PFSK-1 (cell line): ENCODE data around the gene ERBB4.

Experiments
- FOXP2 ChIP-seq: optimal IDR thresholded peaks from 2 replicates; pipeline ENCODE3; 2011; ENCODE audit warnings: borderline replicate concordance, control low read depth, inconsistent platforms; ENCODE audit not compliant: insufficient read depth; ENCODE audit errors: extremely low read length, extremely low read depth
- POLR2AphosphoS5 ChIP-seq: IDR thresholded peaks from 2 replicates; pipeline ENCODE4 v1.6.1; 2012; ENCODE audit warnings: low read depth, mild to moderate bottlenecking, control low read depth, low read length, moderate library complexity
- SIN3A ChIP-seq: IDR thresholded peaks from 2 replicates; pipeline ENCODE4 v1.6.1; 2012; ENCODE audit warnings: mild to moderate bottlenecking, low read length, moderate library complexity, borderline replicate concordance; ENCODE audit not compliant: insufficient read depth
- TAF1 ChIP-seq: IDR thresholded peaks from 2 replicates; pipeline ENCODE4 v1.6.1; 2012; ENCODE audit warnings: low read length, control low read depth, borderline replicate concordance; ENCODE audit not compliant: insufficient read depth
- TF ChIP-seq, protein P1 (sequence below), 2 experiments: IDR thresholded peaks; 2 replicates each; pipeline versions ENCODE4 v1.6.1 to v1.8.0; 2011 to 2012; ENCODE audit warnings: low read depth in 2 of 2, low read length in 2 of 2, control low read depth in 1 of 2, inconsistent platforms in 1 of 2, mild to moderate bottlenecking in 1 of 2, moderate library complexity in 1 of 2; ENCODE audit not compliant: insufficient read depth in 1 of 2

Gene ERBB4

GRCh38 chr2:212534336-212534735 is 4.3 kb downstream of the ERBB4 start:
- TF ChIP-seq TAF1 = no peak
- TF ChIP-seq FOXP2 = no peak
- TF ChIP-seq POLR2AphosphoS5 = no peak
- TF ChIP-seq SIN3A = no peak
- TF ChIP-seq, protein P1, sequence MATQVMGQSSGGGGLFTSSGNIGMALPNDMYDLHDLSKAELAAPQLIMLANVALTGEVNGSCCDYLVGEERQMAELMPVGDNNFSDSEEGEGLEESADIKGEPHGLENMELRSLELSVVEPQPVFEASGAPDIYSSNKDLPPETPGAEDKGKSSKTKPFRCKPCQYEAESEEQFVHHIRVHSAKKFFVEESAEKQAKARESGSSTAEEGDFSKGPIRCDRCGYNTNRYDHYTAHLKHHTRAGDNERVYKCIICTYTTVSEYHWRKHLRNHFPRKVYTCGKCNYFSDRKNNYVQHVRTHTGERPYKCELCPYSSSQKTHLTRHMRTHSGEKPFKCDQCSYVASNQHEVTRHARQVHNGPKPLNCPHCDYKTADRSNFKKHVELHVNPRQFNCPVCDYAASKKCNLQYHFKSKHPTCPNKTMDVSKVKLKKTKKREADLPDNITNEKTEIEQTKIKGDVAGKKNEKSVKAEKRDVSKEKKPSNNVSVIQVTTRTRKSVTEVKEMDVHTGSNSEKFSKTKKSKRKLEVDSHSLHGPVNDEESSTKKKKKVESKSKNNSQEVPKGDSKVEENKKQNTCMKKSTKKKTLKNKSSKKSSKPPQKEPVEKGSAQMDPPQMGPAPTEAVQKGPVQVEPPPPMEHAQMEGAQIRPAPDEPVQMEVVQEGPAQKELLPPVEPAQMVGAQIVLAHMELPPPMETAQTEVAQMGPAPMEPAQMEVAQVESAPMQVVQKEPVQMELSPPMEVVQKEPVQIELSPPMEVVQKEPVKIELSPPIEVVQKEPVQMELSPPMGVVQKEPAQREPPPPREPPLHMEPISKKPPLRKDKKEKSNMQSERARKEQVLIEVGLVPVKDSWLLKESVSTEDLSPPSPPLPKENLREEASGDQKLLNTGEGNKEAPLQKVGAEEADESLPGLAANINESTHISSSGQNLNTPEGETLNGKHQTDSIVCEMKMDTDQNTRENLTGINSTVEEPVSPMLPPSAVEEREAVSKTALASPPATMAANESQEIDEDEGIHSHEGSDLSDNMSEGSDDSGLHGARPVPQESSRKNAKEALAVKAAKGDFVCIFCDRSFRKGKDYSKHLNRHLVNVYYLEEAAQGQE (IDR thresholded peaks at IDR 0.05; ENCODE audit: insufficient read depth in 1 of 2, low read depth in 2 of 2, low read length in 2 of 2) = no peak

- no peak for TF ChIP-seq SIN3A
- TF ChIP-seq, protein P1 (IDR thresholded peaks at IDR 0.05; ENCODE audit: insufficient read depth in 1 of 2, low read depth in 2 of 2, low read length in 2 of 2) = no peak
- no peak for TF ChIP-seq POLR2AphosphoS5
- TF ChIP-seq FOXP2 = no peak
- no peak for TF ChIP-seq TAF1
These were observed 6.0 kb downstream of the ERBB4 start for GRCh38 chr2:212532585-212532984.

DNA sequence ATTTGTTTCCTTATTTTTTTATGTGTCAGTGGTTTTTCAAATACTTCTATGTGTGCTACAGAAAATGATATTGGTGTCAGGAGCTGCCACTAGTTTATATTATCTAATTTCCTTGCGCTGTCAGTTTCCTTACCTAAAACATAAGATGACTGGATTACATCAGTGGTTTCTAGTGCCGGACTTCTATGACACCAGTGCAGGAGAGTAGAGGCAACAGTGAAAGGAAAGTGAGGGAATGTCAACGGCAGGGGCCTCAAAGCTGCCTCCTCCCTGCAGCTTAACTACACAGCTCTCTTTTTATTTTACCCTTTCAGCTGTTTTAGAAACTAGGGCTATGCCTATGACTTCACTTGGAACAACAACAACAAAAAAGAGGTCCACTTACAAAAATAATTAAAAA is 6.5 kb downstream of the ERBB4 start:
- TF ChIP-seq TAF1 (no peak), SIN3A (no peak), POLR2AphosphoS5 (no peak), FOXP2 (no peak)
- TF ChIP-seq, protein P1 (IDR thresholded peaks at IDR 0.05; ENCODE audit: insufficient read depth in 1 of 2, low read depth in 2 of 2, low read length in 2 of 2) = no peak

GRCh38 chr2:212531499-212531898 is 7.1 kb downstream of the ERBB4 start:
- TF ChIP-seq, protein P1 (IDR thresholded peaks at IDR 0.05; ENCODE audit: insufficient read depth in 1 of 2, low read depth in 2 of 2, low read length in 2 of 2) = no peak
- TF ChIP-seq POLR2AphosphoS5 (no peak), FOXP2 (no peak), TAF1 (no peak), SIN3A (no peak)

DNA sequence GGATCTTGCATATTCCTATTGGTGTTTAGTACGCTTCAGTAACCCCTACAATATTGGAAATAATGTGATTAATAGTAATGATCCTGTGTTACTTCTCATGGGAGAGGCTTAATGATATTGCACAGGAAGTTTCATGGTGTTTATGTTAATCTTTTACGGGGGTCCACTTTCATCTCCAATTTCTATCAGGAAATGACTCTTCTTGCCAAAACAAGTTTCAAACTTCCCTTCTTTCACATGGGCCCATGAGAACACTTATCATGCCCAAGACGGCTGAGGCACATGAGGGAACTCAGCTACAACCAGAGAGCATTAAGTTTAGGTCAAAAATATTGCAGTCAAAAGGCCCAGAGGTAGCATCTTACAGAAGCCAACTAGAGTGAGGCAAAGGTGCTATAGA is 7.6 kb downstream of the ERBB4 start:
- TF ChIP-seq, protein P1 (IDR thresholded peaks at IDR 0.05; ENCODE audit: insufficient read depth in 1 of 2, low read depth in 2 of 2, low read length in 2 of 2) = no peak
- TF ChIP-seq POLR2AphosphoS5 = no peak
